AG09319 (cell line): ENCODE measurements around the gene RD3L.
"Not testable (repeated sequence)": the region's sequence is repeated elsewhere in the genome, so short reads cannot be mapped to it uniquely, and the experiment has no call there.

Source experiments
- DNase-seq: peaks from one replicate; pipeline ENCODE4 v3.0.0-alpha.2; 2010; ENCODE audit warnings: low read depth; ENCODE audit errors: extremely low read depth
- TF ChIP-seq, protein P1 (sequence below): IDR thresholded peaks from 2 replicates; pipeline ENCODE4 v1.5.1; 2011; ENCODE audit warnings: low read depth, mild to moderate bottlenecking, inconsistent platforms, low read length, moderate library complexity

Gene RD3L

DNA sequence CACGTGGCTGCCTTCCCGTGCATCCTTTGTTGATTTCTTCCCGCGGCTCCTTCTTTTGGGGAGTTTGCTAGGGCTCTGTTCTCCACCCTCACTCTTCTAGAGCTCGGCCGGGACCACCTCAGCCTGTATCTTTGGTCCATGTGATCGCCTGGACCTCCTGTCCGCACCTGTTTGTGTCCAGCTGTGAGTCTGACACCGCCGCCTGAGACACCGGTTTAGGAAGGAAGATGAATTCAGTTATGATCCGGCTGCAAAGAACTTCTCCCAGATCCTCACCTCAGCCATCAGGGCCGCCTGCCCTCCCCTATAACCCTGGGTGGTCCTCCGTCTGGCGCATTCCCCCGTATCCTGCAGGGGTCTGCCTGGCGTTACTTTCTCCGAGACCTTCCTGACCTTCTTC, 14.8 kb downstream of the RD3L start:
- TF ChIP-seq, protein P1, sequence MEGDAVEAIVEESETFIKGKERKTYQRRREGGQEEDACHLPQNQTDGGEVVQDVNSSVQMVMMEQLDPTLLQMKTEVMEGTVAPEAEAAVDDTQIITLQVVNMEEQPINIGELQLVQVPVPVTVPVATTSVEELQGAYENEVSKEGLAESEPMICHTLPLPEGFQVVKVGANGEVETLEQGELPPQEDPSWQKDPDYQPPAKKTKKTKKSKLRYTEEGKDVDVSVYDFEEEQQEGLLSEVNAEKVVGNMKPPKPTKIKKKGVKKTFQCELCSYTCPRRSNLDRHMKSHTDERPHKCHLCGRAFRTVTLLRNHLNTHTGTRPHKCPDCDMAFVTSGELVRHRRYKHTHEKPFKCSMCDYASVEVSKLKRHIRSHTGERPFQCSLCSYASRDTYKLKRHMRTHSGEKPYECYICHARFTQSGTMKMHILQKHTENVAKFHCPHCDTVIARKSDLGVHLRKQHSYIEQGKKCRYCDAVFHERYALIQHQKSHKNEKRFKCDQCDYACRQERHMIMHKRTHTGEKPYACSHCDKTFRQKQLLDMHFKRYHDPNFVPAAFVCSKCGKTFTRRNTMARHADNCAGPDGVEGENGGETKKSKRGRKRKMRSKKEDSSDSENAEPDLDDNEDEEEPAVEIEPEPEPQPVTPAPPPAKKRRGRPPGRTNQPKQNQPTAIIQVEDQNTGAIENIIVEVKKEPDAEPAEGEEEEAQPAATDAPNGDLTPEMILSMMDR, result no peak
- DNase-seq, result no peak

DNA sequence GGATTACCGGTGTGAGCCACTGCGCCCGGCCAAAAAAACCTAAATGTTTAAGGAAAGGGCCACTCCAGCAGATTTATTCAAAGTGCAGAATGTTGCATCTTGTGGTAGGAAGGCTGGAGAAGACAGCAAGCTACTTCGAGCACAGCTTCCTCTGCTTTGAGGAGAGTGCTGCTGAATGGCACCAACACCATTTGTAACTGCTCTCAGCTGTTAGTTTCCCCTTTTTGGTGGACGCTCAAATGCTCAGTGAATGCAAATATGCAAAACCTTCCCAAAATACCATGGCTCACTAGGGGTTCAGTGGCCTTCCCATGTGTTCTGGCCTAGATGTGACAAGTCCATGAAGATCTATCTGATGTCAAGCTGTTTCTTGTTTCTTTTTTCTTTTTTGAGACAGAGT, 17.0 kb downstream of the RD3L start:
- TF ChIP-seq, protein P1, result no peak
- no peak for DNase-seq

DNA sequence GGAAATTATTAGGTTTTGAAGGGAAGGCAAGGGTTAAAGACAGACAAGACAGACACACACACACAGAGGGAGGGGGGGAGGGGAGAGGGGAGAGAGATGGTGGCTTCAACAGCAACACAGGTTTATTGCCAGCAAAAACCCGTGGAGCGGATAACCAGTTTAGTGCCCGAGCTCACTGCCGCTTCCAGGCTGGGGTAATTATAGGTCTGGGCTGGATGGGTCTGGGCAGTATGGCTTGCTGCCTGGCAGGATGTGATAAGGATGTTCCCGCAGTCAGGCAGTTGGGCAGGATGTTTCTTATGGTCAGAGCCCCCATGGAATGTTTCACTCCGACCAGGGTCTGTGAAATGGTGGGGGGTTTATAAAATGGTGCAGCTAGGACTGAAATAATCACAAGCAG, 18.5 kb downstream of the RD3L start:
- TF ChIP-seq, protein P1, result no peak
- no peak for DNase-seq

DNA sequence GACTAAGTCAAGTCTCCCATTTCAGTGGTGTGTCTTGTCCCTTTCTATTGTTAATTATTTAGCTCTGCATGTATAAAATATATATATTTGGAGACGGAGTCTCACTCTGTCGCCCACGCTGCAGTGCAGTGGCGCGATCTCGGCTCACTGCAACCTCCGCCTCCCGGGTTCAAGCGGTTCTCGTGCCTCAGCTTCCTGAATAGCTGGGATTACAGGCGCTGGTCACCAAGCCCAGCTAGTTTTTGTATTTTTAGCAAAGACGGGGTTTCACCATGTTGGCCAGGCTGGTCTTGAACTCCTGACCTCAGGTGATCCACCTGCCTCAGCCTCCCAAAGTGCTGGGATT, 20.5 kb downstream of the RD3L start:
- not testable (repeated sequence) for DNase-seq

DNA sequence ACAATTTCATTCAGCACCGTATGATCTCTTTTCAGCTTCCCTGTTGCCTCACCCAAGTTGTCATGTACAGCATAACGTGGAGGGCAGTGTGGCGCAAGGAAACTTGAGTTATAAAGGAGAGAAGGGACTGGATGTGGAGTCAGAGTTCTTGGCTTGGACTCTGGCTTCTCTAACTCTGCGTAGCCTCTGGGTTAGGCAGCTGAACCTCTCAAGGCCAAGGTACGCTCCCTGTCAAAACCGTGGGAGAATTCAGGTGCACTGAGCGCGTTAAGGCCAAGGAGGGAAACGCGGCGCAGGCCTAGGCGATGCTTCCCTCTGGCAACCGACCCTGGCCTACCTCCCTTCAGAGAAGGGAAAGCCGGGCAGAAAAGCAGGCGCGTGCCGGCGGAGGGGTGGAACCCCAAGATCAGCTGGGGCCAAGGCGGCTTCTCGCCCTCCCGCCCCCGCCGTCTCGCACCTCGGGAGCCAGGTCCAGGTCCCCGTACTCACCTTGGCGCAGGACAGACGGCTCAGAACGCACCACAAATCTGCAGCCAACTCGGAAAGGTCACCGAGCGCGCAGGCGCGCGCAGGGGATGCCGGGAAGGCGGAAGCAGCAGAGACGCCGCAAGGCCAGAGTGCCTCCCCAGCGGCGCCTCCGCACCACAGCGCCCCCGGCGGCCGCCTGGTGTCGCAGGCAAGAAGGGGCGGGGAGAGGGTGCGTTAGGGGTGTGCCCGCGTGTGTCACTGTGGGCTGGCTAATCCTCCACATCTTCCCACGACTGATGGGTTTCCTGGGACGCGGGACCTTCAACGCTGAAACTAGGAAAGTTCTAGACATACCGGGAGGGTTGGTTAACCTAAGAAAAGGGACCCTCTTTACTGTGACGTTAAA, 21.1 kb downstream of the RD3L start:
- peak; percentile 78 for DNase-seq
- TF ChIP-seq, protein P1, result peak; percentile 95

DNA sequence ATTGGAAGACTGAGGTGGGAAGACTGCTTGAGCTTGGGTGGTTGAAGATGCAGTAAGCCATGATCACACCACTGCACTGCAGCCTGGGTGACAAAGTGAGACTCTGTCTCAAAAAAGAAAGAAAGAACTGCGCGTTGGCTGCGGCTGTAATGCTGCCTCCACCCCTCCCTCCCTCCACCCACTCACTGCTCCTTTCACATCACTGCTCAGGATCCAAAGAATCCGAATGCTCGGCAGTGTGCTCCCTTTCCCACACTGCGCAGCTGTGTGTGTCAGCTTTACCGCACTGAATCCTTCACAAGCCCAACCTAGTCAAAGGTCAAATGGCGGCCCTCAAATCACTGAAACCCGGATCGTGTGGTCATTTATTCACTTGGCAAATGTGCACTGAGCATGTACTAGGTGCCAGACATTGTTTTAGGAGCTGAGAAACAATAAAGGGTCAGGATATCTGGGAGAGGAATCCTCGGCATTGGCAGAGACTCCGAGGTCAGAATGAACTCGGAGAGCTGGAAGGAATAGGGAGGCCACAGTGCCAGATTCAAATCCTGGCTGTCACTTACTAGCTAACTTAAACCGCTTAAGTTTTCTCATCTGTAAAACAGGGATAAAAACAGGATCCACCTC, 25.6 kb downstream of the RD3L start:
- no peak for DNase-seq
- TF ChIP-seq, protein P1, result no peak

DNA sequence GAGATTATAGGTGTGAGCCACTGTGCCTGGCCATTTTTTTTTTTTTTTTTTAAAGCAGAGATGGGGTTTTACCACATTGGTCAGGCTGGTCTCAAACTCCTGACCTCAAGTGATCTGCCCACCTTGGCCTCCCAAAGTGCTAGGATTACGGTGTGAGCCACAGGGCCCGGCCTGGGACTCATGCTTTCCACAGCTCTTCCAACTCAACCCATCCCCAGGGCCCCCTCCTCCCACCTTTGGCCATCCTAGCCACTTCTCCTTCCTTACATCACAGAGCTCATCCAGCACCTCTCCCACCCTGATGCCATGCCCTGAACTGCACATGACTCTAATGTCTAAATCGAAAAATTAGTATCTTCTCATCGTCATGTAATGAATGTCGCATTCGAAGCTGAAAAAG, 26.7 kb downstream of the RD3L start:
- no peak for DNase-seq

More for the DNA sequence above, 26.7 kb downstream of the RD3L start:
- TF ChIP-seq, protein P1, result no peak
